HG03108 (cell line): ENCODE results near the gene TVP23C.
"Not testable (repeated sequence)": the region's sequence is repeated elsewhere in the genome, so short reads cannot be mapped to it uniquely, and the experiment has no call there.

Source experiments
- ATAC-seq: cut with Tn5 transposase; IDR thresholded peaks from one replicate; pipeline ENCODE4 v1.9.1; 2021; ENCODE audit warnings: moderate library complexity; ENCODE audit not compliant: unreplicated experiment

The TVP23C gene

DNA sequence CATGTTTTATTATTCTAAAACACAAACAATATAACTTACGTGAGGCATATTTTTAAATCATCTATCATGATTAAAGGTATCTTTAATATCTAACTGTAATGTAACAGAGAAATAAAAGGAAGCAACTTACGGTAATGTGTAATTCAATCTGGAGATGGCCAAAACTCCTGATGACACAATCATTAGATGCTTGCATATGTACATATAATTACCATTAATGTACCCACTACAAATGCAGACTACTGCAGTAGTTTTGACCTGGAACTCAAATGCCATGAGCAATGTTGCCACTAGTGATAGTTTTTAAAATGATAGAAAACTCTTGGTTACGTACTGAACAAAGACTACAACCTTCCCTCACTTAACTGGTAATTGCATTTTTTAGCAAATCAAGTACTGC is 30.2 kb downstream of the TVP23C start:
- ATAC-seq, result not testable (repeated sequence)

- not testable (repeated sequence) for ATAC-seq
Observed at GRCh38 chr17:15526292-15527218, 36.7 kb downstream of the TVP23C start.

- ATAC-seq, result not testable (repeated sequence)
Observed at GRCh38 chr17:15524990-15525985, 38.0 kb downstream of the TVP23C start.

- ATAC-seq, result no peak
Observed at GRCh38 chr17:15516150-15516549, 47.1 kb downstream of the TVP23C start.

DNA sequence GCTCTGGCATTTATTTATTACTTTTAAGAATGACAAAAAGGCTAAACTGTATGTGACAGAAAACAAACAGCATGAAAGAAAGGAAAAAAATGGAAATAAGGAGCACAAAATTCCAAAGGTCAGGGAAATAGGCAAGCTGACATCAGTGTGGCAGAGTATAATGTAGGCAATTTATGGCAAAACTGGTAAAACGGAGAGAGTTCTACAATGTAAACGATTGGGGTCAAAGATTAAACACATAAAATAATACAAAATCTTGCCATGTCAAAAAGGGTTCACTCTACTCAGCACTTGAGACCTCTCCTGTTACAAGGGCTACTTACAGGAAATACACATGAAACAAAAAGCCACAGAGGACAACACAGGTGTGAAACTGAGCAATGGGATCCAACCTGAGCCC is 48.8 kb downstream of the TVP23C start:
- ATAC-seq, result no peak

DNA sequence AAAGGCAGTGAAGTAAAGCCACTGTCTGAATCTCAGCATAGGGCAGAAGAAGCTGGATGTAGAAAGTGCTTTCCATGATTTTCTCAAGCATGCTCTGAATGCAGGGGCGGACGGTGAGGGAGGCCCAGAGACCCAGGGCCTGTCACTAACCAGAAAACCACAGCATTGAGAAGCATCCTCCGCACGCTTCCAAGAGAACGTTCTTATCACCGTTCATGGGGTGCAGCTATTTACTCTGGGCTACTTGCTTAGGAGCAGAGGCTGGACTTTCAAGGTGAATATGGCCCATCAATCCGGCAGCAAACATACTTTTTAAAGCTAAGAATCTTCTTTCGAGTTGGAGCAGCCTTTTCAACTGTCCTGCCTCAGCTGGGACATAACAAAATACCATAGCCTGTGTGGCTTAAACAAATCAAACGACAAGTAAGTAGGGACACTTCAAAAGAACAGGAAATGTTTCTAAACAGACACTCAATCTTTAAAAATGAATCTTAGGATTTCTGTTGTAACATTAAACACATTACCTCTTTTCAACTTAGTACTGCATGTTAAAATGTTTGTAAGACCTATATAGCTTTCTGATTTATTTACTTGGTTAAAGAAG is 49.3 kb downstream of the TVP23C start:
- no peak for ATAC-seq

- no peak for ATAC-seq
Observed at GRCh38 chr17:15513058-15513791, 50.1 kb downstream of the TVP23C start.

DNA sequence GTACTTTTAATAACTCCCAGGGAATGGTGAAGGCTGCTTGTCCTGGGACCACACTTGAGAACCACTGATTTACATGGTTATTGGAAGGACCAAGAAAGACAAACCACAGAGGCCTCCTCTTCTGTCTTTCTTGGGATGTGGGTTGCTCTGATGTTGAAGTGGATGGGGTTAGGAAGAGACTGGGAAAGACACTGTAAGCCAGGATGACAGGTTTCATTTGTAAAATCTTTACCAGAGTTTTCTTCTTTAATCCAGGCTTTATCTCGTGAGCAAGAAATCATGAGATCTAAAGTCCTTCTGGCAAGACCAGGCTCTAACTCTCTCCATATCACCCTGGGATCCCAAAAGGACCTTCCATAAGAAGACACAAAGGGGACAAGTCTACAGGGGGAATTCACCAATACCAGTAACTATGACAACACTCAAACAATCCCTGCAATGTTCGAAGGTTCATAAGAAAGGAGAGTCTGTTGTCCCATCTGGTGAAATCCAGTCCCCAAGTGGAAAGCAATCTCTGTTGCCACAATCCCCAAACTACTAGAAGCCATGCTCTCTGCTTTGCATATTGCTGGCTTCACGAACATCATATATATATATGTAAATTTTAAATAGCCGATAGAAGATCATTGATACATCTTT is 51.1 kb downstream of the TVP23C start:
- ATAC-seq, result no peak

- no peak for ATAC-seq
Observed at GRCh38 chr17:15511142-15511541, 52.1 kb downstream of the TVP23C start.

DNA sequence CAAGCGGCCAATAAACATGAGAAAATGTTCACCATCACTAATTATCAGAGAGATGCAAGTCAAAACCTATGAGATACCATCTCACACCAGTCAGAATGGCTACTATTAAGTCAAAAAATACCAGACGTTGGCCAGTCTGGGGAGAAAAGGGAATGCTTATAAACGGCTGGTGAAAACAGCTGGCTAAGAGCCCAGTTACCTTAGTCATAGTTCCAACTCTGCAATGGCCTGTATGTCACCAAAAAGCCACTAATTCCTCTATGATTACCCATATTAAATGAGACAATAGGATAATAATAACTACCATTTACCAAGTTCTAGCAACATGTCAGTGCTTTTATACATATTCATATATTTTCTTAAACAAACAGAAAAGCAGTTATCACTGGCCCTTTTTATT is 52.9 kb downstream of the TVP23C start:
- no peak for ATAC-seq

GRCh38 chr17:15509095-15509494 is 54.2 kb downstream of the TVP23C start:
- no peak for ATAC-seq

GRCh38 chr17:15508466-15508865 is 54.8 kb downstream of the TVP23C start:
- no peak for ATAC-seq

- no peak for ATAC-seq
Observed at GRCh38 chr17:15507896-15508295, 55.4 kb downstream of the TVP23C start.

GRCh38 chr17:15507001-15507400 is 56.3 kb downstream of the TVP23C start:
- ATAC-seq, result no peak

DNA sequence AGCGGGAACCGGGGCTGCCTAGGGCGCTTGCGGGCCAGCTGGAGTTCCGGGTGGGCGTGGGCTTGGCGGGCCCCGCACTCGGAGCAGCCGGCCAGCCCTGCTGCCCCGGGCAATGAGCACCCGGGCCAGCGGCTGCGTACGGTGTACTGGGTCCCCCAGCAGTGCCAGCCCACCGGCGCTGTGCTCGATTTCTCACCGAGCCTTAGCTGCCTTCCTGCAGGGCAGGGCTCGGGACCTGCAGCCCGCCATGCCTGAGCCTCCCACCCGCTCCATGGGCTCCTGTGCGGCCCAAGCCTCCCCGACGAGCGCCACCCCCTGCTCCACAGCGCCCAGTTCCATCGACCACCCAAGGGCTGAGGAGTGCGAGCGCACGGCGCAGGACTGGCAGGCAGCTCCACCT is 57.6 kb downstream of the TVP23C start:
- ATAC-seq, result not testable (repeated sequence)

GRCh38 chr17:15503731-15504130 is 59.6 kb downstream of the TVP23C start:
- ATAC-seq, result no peak

GRCh38 chr17:15502369-15503112 is 60.7 kb downstream of the TVP23C start:
- peak; percentile 85 for ATAC-seq

DNA sequence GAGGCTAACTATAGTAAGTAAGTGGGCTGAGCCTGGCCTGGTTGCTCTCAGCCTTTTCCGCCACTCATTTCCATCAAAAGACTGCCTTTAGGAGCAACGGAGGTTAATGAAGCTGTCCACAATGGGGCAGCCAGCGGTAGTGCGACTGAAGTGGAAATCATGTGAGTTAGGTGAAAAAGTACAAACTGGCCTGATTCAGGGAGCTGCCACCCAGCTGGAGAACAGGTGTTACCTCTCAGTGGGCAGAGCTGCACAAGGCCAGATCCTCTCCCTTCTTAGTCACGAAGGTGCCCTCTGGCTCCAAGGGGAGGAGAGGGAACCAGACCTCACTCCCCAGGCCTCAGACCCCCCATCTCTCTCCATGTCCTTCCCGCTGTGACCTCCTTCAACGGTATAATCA is 61.5 kb downstream of the TVP23C start:
- ATAC-seq, result no peak

GRCh38 chr17:15501282-15501681 is 62.0 kb downstream of the TVP23C start:
- no peak for ATAC-seq
